PC-9 (cell line): ENCODE data around the gene CCDC91.

Experiments used
- EZH2 ChIP-seq: fragments of 200-600 bp; sonication (generic); IDR thresholded peaks from 2 replicates; pipeline ENCODE4 v1.8.0; 2017; ENCODE audit warnings: antibody characterized with exemption, low read depth
- TF ChIP-seq, protein P1 (sequence below): fragments of 200-600 bp; sonication (generic); conservative IDR thresholded peaks from 2 replicates; pipeline ENCODE4 v1.6.1; 2017; ENCODE audit warnings: mixed run types, antibody characterized with exemption, mild to moderate bottlenecking, moderate library complexity

DNA sequence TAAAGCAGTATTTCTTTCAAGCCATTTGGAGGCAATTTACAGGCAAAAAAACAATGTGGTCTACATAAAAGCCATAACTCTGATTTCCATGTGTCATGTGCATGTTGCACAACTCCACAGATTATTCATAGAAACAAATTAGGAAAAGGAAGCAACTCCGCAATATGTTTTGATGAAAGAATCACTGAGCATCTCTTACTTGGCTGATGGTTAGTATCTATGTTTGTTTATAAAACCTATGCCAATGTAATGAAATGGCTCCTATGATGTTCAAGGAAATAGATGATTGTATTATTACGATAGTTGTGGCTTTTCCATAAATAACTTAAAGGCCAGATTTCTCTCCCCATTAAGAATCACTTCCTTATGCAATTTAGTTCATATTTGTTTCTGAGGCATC lies 373.7 kb downstream of the CCDC91 start:
- TF ChIP-seq EZH2 = no peak
- TF ChIP-seq, protein P1, sequence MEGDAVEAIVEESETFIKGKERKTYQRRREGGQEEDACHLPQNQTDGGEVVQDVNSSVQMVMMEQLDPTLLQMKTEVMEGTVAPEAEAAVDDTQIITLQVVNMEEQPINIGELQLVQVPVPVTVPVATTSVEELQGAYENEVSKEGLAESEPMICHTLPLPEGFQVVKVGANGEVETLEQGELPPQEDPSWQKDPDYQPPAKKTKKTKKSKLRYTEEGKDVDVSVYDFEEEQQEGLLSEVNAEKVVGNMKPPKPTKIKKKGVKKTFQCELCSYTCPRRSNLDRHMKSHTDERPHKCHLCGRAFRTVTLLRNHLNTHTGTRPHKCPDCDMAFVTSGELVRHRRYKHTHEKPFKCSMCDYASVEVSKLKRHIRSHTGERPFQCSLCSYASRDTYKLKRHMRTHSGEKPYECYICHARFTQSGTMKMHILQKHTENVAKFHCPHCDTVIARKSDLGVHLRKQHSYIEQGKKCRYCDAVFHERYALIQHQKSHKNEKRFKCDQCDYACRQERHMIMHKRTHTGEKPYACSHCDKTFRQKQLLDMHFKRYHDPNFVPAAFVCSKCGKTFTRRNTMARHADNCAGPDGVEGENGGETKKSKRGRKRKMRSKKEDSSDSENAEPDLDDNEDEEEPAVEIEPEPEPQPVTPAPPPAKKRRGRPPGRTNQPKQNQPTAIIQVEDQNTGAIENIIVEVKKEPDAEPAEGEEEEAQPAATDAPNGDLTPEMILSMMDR = no peak
